ENCODE data around the gene SLC9A3.

GRCh38 chr5:438481-438981 is 85.7 kb downstream of the SLC9A3 start:
- TF ChIP-seq CTCF (IDR thresholded peaks at IDR 0.05) (no peak), POLR2AphosphoS5 (IDR thresholded peaks at IDR 0.05) (no peak), EP300 (IDR thresholded peaks at IDR 0.05) (no peak)
